Osteocyte (in vitro differentiated cells): ENCODE measurements around the gene COQ8B. TPM values are rescaled to one million over a fixed set of nuclear protein-coding genes. Genes with fewer than 3 reads are reported as not detected.

Experiments used
- DNase-seq: peaks from one replicate; pipeline ENCODE4 v3.0.0; 2021; ENCODE audit warnings: mixed read lengths; ENCODE audit not compliant: unreplicated experiment; ENCODE audit errors: extremely low spot score
- H3K27ac Mint-ChIP-seq: one replicate; pipeline ENCODE4 v1.8.0; 2021; ENCODE audit warnings: mild to moderate bottlenecking, mixed read lengths; ENCODE audit not compliant: unreplicated experiment
- H3K27me3 Mint-ChIP-seq: one replicate; pipeline ENCODE4 v1.8.0; 2021; ENCODE audit warnings: mixed read lengths; ENCODE audit not compliant: unreplicated experiment
- H3K36me3 Mint-ChIP-seq: one replicate; pipeline ENCODE4 v1.8.0; 2021; ENCODE audit warnings: mixed read lengths; ENCODE audit not compliant: unreplicated experiment
- H3K4me1 Mint-ChIP-seq: one replicate; pipeline ENCODE4 v1.8.0; 2021; ENCODE audit warnings: mixed read lengths; ENCODE audit not compliant: unreplicated experiment
- H3K4me3 Mint-ChIP-seq: one replicate; pipeline ENCODE4 v1.8.0; 2021; ENCODE audit warnings: mild to moderate bottlenecking, moderate library complexity, mixed read lengths; ENCODE audit not compliant: unreplicated experiment
- H3K9me3 Mint-ChIP-seq: one replicate; pipeline ENCODE4 v1.8.0; 2021; ENCODE audit warnings: mixed read lengths; ENCODE audit not compliant: unreplicated experiment
- CTCF ChIP-seq: fragments of 200-600 bp; sonication (generic); IDR thresholded peaks from 2 replicates; pipeline ENCODE4 v1.5.0; 2021; ENCODE audit warnings: antibody characterized with exemption, mild to moderate bottlenecking, moderate library complexity
- total RNA-seq: library from RNA; stranded (reverse); gene quantifications from 2 replicates; pipeline ENCODE4 v1.2.1, GENCODE V29; 2021

Gene COQ8B
- total RNA-seq, 1 donor from 2014 or later, result 42.0 TPM

- DNase-seq, result no peak
- Mint-ChIP-seq H3K4me1 (peaks cover 15% of the 10 kb centered on the region), H3K4me3 (no peak overlapping the region), H3K27ac (no peak overlapping the region), H3K36me3 (peaks cover 32% of the 10 kb centered on the region), H3K27me3 (no peaks in the 10 kb centered on the region), H3K9me3 (no peaks in the 10 kb centered on the region)
- TF ChIP-seq CTCF, result no peak
Measured at GRCh38 chr19:40666803-40667438, 49.8 kb downstream of the COQ8B start.

- Mint-ChIP-seq H3K27ac (peak overlapping the region; percentile 79), H3K4me3 (peak overlapping the region; percentile 78), H3K36me3 (peaks cover 7% of the 10 kb centered on the region), H3K27me3 (peaks cover 3% of the 10 kb centered on the region), H3K4me1 (peaks cover 15% of the 10 kb centered on the region), H3K9me3 (no peaks in the 10 kb centered on the region)
- DNase-seq, result no peak
- TF ChIP-seq CTCF, result no peak
Measured at GRCh38 chr19:40663695-40664692, 52.7 kb downstream of the COQ8B start.

- no peaks in the 10 kb centered on the region for H3K36me3 Mint-ChIP-seq
- H3K4me1 Mint-ChIP-seq, result peaks cover 15% of the 10 kb centered on the region
- H3K9me3 Mint-ChIP-seq, result no peaks in the 10 kb centered on the region
- peak overlapping the region; percentile 78 for H3K4me3 Mint-ChIP-seq
- TF ChIP-seq CTCF, result peak; percentile 99
- H3K27me3 Mint-ChIP-seq, result peaks cover 3% of the 10 kb centered on the region
- H3K27ac Mint-ChIP-seq, result peak overlapping the region; percentile 79
- peak; percentile 96 for DNase-seq
Measured at GRCh38 chr19:40662925-40663694, 53.6 kb downstream of the COQ8B start.

GRCh38 chr19:40661616-40662015 lies 55.1 kb downstream of the COQ8B start:
- peaks cover 15% of the 10 kb centered on the region for H3K4me1 Mint-ChIP-seq
- no peaks in the 10 kb centered on the region for H3K36me3 Mint-ChIP-seq
- no peak overlapping the region for H3K4me3 Mint-ChIP-seq
- peaks cover 3% of the 10 kb centered on the region for H3K27me3 Mint-ChIP-seq
- H3K9me3 Mint-ChIP-seq, result no peaks in the 10 kb centered on the region
- H3K27ac Mint-ChIP-seq, result no peak overlapping the region
- no peak for DNase-seq
- TF ChIP-seq CTCF, result no peak
